Keratinocyte (primary cell): ENCODE results near the gene CANT1. TPM values are rescaled to one million over a fixed set of nuclear protein-coding genes. Genes with fewer than 3 reads are reported as not detected.

Experiments used
- DNase-seq: peaks from one replicate; pipeline ENCODE4 v3.0.0-alpha.2; 2011; ENCODE audit warnings: low read depth, missing footprints, low spot score
- FAIRE-seq: peaks from 2 replicates; lab custom pipeline; 2011; peaks lifted over from hg19 to GRCh38; lab: Jason Lieb, UNC
- H2AFZ ChIP-seq: 2 replicates; pipeline ENCODE4 v1.6.0; 2012; ENCODE audit warnings: low read length, control low read depth, inconsistent platforms; ENCODE audit not compliant: control insufficient read depth
- H3K27ac ChIP-seq: 2 replicates; pipeline ENCODE4 v1.5.1; 2011; ENCODE audit warnings: low read length; ENCODE audit not compliant: control insufficient read depth, insufficient read depth
- H3K27me3 ChIP-seq: 3 replicates; pipeline ENCODE4 v1.6.0; 2011; ENCODE audit warnings: low read length; ENCODE audit not compliant: control insufficient read depth, insufficient read depth; ENCODE audit errors: extremely low read depth
- H3K36me3 ChIP-seq, 2 experiments: 2 replicates in 1 of 2; 3 replicates in 1 of 2; pipeline ENCODE4 v1.5.1; 2011; ENCODE audit warnings: low read length in 2 of 2, mild to moderate bottlenecking in 1 of 2; ENCODE audit not compliant: control insufficient read depth in 2 of 2, insufficient read depth in 2 of 2; ENCODE audit errors: extremely low read depth in 1 of 2
- H3K4me1 ChIP-seq: 3 replicates; pipeline ENCODE4 v1.5.1; 2011; ENCODE audit warnings: low read length; ENCODE audit not compliant: control insufficient read depth, insufficient read depth; ENCODE audit errors: extremely low read depth
- H3K4me2 ChIP-seq: 3 replicates; pipeline ENCODE4 v1.6.0; 2011; ENCODE audit warnings: low read depth, low read length; ENCODE audit not compliant: control insufficient read depth, insufficient read depth; ENCODE audit errors: extremely low read depth
- H3K4me3 ChIP-seq, 3 experiments: fragments of 200-600 bp in 1 of 3; sonication (generic) in 1 of 3; 2 replicates in 2 of 3; 3 replicates in 1 of 3; pipeline ENCODE4 v1.5.1; 2011 to 2016; ENCODE audit warnings: low read length in 3 of 3, mild to moderate bottlenecking in 3 of 3, control low read depth in 2 of 3, inconsistent platforms in 1 of 3, low read depth in 1 of 3, mixed read lengths in 1 of 3, mixed run types in 1 of 3, moderate library complexity in 1 of 3; ENCODE audit not compliant: control insufficient read depth in 2 of 3, insufficient read depth in 2 of 3; ENCODE audit errors: extremely low read depth in 1 of 3
- H3K79me2 ChIP-seq: 2 replicates; pipeline ENCODE4 v1.6.0; 2012; ENCODE audit warnings: low read length; ENCODE audit not compliant: control insufficient read depth, insufficient read depth
- H3K9ac ChIP-seq: 3 replicates; pipeline ENCODE4 v1.6.0; 2011; ENCODE audit warnings: low read length; ENCODE audit not compliant: control insufficient read depth, insufficient read depth; ENCODE audit errors: extremely low read depth
- H3K9me1 ChIP-seq: 3 replicates; pipeline ENCODE4 v1.6.0; 2011; ENCODE audit warnings: low read length; ENCODE audit not compliant: control insufficient read depth, insufficient read depth; ENCODE audit errors: extremely low read depth
- H3K9me3 ChIP-seq: 2 replicates; pipeline ENCODE4 v1.5.1; 2012; ENCODE audit warnings: low read depth, low read length; ENCODE audit not compliant: control insufficient read depth
- H4K20me1 ChIP-seq: 3 replicates; pipeline ENCODE4 v1.6.0; 2011; ENCODE audit warnings: low read length; ENCODE audit not compliant: control insufficient read depth, insufficient read depth; ENCODE audit errors: extremely low read depth
- EZH2 ChIP-seq: IDR thresholded peaks from one replicate; pipeline ENCODE4 v1.6.1; 2012; ENCODE audit warnings: inconsistent platforms, mild to moderate bottlenecking, low read length, moderate library complexity
- dilution Hi-C: fragments of 300-500 bp; cut with MboI; formaldehyde crosslinking; loops from one replicate; pipeline ENCODE4 v1.7.0; 2020; ENCODE audit warnings: low sequenced_read_pairs; ENCODE audit not compliant: extremely low pct_ligation_motif_present
- polyA plus RNA-seq, 5 experiments: library from polyadenylated mRNA; depleted of rRNA in 3 of 5; stranded (reverse) in 3 of 5; stranded (forward) in 1 of 5; unstranded in 1 of 5; fragments of >200 nt; gene quantifications; 1 replicate in 1 of 5; 2 replicates in 3 of 5; 3 replicates in 1 of 5; pipeline versions ENCODE4 v1.2.1 to v1.2.3, GENCODE V29; 2011 to 2012; ENCODE audit warnings: missing spikeins in 2 of 5, low read depth in 1 of 5, low replicate concordance in 1 of 5
- TF ChIP-seq, protein P1 (sequence below), 3 experiments: IDR thresholded peaks in 1 of 3; conservative IDR thresholded peaks in 1 of 3; optimal IDR thresholded peaks in 1 of 3; 2 replicates in 2 of 3; 3 replicates in 1 of 3; pipeline versions ENCODE3 to v1.5.1; 2011; ENCODE audit warnings: low read length in 3 of 3, mild to moderate bottlenecking in 3 of 3, moderate library complexity in 2 of 3, control low read depth in 1 of 3, inconsistent platforms in 1 of 3; ENCODE audit not compliant: insufficient read depth in 2 of 3; ENCODE audit errors: extremely low read depth in 1 of 3

Gene CANT1
- polyA plus RNA-seq, 1 donor (not counting 4 experiments of a cell fraction or from before 2014, with no cell fraction given) = 53.2 TPM

DNA sequence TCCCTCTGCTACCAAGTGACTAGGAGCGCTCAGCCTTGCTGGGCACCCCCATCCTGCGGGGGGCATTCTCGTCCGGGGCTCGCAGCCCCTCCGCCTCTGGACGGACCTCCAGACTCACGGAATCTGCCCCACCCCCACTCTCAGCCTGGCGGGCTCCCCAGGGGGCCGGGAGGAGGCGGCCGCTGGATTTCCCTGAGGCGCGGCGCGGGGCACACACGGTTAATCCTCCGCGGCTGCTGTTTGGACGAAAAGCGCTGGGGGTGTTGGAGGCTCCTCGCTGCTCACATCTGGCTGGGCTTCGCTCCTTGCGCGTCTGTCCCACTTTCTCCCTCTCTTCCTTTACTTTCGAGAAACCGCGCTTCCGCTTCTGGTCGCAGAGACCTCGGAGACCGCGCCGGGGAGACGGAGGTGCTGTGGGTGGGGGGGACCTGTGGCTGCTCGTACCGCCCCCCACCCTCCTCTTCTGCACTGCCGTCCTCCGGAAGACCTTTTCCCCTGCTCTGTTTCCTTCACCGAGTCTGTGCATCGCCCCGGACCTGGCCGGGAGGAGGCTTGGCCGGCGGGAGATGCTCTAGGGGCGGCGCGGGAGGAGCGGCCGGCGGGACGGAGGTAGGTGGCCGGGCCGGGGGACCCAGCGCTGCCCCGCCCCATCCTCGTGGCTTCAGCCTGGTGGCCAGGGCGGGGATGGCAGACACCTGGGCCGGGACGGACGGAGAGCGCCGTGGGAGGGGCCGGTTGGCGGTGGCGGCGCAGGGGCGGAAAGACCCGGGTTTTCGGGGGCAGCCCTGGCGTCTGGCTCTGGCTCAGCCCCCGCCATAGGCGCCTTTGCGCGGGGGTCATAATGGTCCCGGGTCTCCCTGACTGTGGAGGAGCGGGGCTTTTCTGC is 14.6 kb upstream of the CANT1 start, which contains the start of gene C1QTNF1:
TSS of gene C1QTNF1 (plus strand) at position 284 of the 886 bp plus-strand sequence. CDS start 19,800 bp downstream, outside the sequence.
- dilution Hi-C loops = no loop called here
- no peak for TF ChIP-seq EZH2
- TF ChIP-seq, protein P1, sequence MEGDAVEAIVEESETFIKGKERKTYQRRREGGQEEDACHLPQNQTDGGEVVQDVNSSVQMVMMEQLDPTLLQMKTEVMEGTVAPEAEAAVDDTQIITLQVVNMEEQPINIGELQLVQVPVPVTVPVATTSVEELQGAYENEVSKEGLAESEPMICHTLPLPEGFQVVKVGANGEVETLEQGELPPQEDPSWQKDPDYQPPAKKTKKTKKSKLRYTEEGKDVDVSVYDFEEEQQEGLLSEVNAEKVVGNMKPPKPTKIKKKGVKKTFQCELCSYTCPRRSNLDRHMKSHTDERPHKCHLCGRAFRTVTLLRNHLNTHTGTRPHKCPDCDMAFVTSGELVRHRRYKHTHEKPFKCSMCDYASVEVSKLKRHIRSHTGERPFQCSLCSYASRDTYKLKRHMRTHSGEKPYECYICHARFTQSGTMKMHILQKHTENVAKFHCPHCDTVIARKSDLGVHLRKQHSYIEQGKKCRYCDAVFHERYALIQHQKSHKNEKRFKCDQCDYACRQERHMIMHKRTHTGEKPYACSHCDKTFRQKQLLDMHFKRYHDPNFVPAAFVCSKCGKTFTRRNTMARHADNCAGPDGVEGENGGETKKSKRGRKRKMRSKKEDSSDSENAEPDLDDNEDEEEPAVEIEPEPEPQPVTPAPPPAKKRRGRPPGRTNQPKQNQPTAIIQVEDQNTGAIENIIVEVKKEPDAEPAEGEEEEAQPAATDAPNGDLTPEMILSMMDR (optimal IDR thresholded peaks at IDR 0.05 in 1 of 3, IDR thresholded peaks at IDR 0.05 in 1 of 3, conservative IDR thresholded peaks at IDR 0.05 in 1 of 3; ENCODE audit: extremely low read depth in 1 of 3, insufficient read depth in 2 of 3, low read length in 3 of 3) = peak in 1 of 3 experiments; percentile 24
- Histone ChIP-seq H3K9me3 (no peaks in the 10 kb centered on the region), H3K27ac (peak within 1 kb of the TSS; percentile 22), H4K20me1 (no peaks in the 10 kb centered on the region), H3K27me3 (peaks cover 3% of the 10 kb centered on the region), H3K9me1 (no peaks in the 10 kb centered on the region), H3K79me2 (no peaks in the 10 kb centered on the region), H3K4me2 (peak within 1 kb of the TSS; percentile 92), H3K9ac (peak within 1 kb of the TSS; percentile 73), H3K4me1 (peaks cover 66% of the 10 kb centered on the region), H3K4me3 (peak within 1 kb of the TSS; percentile 44 to 71 (median 68)), H2AFZ (peak within 1 kb of the TSS; percentile 86), H3K36me3 (no peaks in the 10 kb centered on the region)
- FAIRE-seq (no peak), DNase-seq (no peak)

DNA sequence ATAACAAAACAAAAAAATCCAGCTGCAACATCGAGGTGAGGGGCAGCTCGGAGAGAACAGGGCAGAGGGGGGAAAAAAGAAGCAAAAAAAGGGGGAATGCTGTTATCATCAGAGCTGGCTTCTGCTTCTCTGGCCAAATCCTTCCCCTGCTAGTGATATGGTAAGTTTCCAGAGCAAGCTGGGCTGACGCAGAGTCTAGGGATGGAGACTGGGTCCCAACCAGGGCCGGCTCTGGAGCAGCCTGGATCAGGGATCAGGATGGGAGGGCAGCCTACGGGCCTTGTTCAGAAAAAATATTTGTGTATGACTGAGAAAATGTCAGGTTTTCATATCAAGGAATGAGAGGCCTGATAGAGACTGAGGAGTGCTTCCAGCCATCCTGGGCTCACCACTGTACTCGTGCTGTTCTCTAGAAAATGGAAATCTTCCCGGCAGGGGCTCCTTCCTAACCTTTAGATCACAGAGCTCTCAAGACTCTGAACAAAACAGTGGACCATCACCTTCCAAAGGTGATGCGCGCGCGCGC is 13.7 kb upstream of the CANT1 start:
- no peak for DNase-seq
- no peak for FAIRE-seq
- Histone ChIP-seq H3K4me1 (peaks cover 58% of the 10 kb centered on the region), H3K9me3 (no peaks in the 10 kb centered on the region), H2AFZ (no peak overlapping the region), H3K27ac (no peak overlapping the region), H3K9me1 (no peaks in the 10 kb centered on the region), H3K27me3 (peaks cover 3% of the 10 kb centered on the region), H3K36me3 (no peaks in the 10 kb centered on the region), H3K79me2 (no peaks in the 10 kb centered on the region), H3K4me2 (no peak overlapping the region), H3K4me3 (no peak overlapping the region), H3K9ac (no peak overlapping the region), H4K20me1 (no peaks in the 10 kb centered on the region)
- dilution Hi-C loops = no loop called here
- no peak for TF ChIP-seq EZH2
